HFF-Myc (cell line): ENCODE data around the gene SF3B2.
"Not testable (repeated sequence)": the region's sequence is repeated elsewhere in the genome, so short reads cannot be mapped to it uniquely, and the experiment has no call there.

Source experiments
- DNase-seq: peaks from one replicate; pipeline ENCODE4 v3.0.0-alpha.2; 2011; ENCODE audit warnings: low read depth; ENCODE audit errors: extremely low read depth
- H3K4me3 ChIP-seq: replicated peaks from 2 replicates; pipeline ENCODE4 v1.5.1; 2011; ENCODE audit warnings: low read depth, mild to moderate bottlenecking, control low read depth, low read length
- CTCF ChIP-seq: IDR thresholded peaks from 2 replicates; pipeline ENCODE4 v1.5.1; 2012; ENCODE audit warnings: mild to moderate bottlenecking, low read depth, low read length, control low read depth; ENCODE audit errors: missing control alignments

Gene SF3B2

GRCh38 chr11:66075273-66075672 is 23.1 kb downstream of the SF3B2 start:
- H3K4me3 ChIP-seq: no peak overlapping the region
- no peak for DNase-seq
- TF ChIP-seq CTCF: no peak

GRCh38 chr11:66076561-66076960 is 24.4 kb downstream of the SF3B2 start:
- no peak overlapping the region for H3K4me3 ChIP-seq
- TF ChIP-seq CTCF: no peak
- no peak for DNase-seq

DNA sequence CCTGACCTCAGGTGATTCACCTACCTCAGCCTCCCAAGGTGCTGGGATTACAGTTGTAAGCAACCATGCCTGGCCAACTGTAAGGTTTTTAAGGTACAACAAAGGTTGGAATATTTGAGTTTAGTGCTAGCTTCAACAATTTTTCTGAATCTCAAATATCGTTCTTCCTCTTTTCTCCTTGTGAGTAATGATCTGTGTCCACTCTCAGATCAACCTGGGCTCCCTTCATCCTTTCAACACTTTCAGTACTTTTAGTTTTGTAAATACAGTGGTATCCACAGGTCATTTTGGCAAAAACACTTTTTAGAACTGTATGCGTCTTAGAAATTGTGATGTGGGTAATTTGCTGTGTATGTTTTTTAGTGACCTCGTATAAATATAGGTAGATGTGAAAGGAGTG is 25.8 kb downstream of the SF3B2 start:
- no peak for TF ChIP-seq CTCF
- H3K4me3 ChIP-seq: no peak overlapping the region
- no peak for DNase-seq

- not testable (repeated sequence) for H3K4me3 ChIP-seq, DNase-seq
Observed at GRCh38 chr11:66078949-66079348, 26.8 kb downstream of the SF3B2 start.

GRCh38 chr11:66080055-66080817 is 28.1 kb downstream of the SF3B2 start:
- no peak for DNase-seq
- TF ChIP-seq CTCF: no peak
- H3K4me3 ChIP-seq: no peak overlapping the region

- no peak for TF ChIP-seq CTCF
- H3K4me3 ChIP-seq: no peak overlapping the region
- no peak for DNase-seq
Observed at GRCh38 chr11:66081505-66081904, 29.3 kb downstream of the SF3B2 start.

GRCh38 chr11:66082946-66083698 is 31.0 kb downstream of the SF3B2 start:
- no peak overlapping the region for H3K4me3 ChIP-seq
- no peak for DNase-seq

More at GRCh38 chr11:66082946-66083698, 31.0 kb downstream of the SF3B2 start:
- no peak for TF ChIP-seq CTCF
